GM12873 (cell line): Measurements from ENCODE around the gene SCYL3.

Experiments used
- TF ChIP-seq, protein P1 (sequence below): IDR thresholded peaks from 2 replicates; pipeline ENCODE4 v1.5.1; 2012; ENCODE audit warnings: low read depth, mild to moderate bottlenecking, moderate library complexity, low read length, control low read depth; ENCODE audit not compliant: insufficient read depth; ENCODE audit errors: missing control alignments

Gene SCYL3

DNA sequence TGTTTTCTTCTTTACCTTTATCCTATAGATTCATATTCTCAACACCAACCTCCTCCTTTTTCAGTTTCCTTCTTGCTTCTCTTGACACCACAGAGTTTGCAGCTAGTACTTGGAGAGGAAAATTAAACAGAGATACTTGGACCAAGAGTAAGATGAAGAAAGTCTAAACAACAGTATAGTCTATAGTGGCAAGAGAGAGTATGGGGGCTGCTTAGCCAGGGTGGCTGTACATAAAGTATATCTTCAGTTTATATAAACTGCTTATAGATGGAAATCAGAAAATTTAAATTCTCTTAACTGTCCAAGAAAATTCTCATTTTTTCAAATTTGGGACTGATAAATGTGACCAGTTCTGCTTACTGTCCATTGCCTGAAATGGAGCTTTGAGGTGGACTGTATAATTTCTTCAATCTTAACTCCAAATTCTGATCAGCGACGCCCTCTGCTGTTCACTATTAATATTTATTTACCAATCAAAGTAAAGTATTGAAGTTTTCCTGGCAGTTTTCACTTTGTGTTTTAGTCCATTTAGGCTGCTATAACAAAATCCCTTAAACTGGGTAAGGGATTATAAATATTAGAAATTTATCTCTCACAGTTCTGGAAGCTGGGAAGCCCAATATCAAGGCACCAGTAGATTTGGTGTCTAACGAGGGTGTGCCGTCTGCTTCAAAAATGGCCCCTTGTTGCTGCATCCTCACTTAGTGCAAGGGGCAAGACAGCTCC is 84.2 kb downstream of the SCYL3 start:
- TF ChIP-seq, protein P1, sequence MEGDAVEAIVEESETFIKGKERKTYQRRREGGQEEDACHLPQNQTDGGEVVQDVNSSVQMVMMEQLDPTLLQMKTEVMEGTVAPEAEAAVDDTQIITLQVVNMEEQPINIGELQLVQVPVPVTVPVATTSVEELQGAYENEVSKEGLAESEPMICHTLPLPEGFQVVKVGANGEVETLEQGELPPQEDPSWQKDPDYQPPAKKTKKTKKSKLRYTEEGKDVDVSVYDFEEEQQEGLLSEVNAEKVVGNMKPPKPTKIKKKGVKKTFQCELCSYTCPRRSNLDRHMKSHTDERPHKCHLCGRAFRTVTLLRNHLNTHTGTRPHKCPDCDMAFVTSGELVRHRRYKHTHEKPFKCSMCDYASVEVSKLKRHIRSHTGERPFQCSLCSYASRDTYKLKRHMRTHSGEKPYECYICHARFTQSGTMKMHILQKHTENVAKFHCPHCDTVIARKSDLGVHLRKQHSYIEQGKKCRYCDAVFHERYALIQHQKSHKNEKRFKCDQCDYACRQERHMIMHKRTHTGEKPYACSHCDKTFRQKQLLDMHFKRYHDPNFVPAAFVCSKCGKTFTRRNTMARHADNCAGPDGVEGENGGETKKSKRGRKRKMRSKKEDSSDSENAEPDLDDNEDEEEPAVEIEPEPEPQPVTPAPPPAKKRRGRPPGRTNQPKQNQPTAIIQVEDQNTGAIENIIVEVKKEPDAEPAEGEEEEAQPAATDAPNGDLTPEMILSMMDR, result peak; percentile 51

DNA sequence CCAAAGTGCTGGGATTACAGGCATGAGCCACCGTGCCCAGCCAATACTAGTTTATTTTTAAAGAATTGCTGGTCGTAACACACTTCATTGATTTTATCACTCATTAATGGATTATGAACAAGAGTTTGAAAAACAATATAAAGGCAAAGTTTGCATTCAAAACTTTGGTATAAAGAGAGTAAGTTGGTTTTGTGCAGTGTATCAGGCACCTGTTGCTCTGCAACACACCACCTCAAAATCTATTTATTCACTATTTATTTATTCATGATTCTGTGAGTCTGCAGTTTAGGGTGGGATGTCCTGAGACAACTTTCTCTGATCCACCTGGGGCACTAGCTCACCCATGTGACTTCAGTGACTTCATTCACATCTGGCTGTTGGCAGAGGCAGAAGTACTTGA is 88.8 kb downstream of the SCYL3 start:
- TF ChIP-seq, protein P1, result no peak

DNA sequence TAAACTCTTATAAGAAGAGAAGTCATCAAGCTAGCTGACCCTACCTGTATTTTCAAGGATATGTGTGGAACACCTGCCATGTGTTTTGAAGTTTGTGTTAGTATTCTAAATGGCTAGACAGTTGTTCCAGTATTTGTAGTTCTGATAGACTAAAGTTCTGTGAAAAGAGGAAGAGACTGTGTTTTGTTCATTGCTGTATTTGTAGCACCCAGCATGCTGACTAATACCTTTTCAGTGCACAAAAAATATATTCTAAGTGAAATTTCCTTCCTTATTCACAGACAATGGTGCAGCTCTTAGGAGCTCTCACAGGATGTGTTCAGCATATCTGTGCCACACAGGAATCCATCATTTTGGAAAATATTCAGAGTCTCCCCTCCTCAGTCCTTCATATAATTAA is 90.8 kb downstream of the SCYL3 start:
- TF ChIP-seq, protein P1, result no peak
